ENCODE data around the gene CPT2. TPM values are rescaled to one million over a fixed set of nuclear protein-coding genes. Genes with fewer than 3 reads are reported as not detected.
A peak's percentile ranks its signal among the peaks of the same experiment; 100 is the strongest.

The CPT2 gene
- total and polyA plus RNA-seq, 2 of the 13 experiments (the other 11 are each of a cell fraction or from before 2014, with no cell fraction given), result 12.6 to 14.6 TPM

GRCh38 chr1:53156783-53157182 is 39.8 kb upstream of the CPT2 start:
- Histone ChIP-seq H2AFZ (ENCODE audit: low read length) (no peak overlapping the region), H3K36me3 (replicated peaks in 1 of 2; ENCODE audit: control insufficient read depth in 1 of 2, insufficient read depth in 2 of 2, low read length in 2 of 2) (no peaks in the 10 kb centered on the region), H3K4me1 (ENCODE audit: insufficient read depth, low read length) (peaks cover 85% of the 10 kb centered on the region), H3K79me2 (ENCODE audit: insufficient read depth, low read length) (no peaks in the 10 kb centered on the region), H3K27me3 (ENCODE audit: control insufficient read depth in 1 of 2, insufficient read depth in 2 of 2, low read length in 2 of 2) (peaks cover 0 to 1% of the 10 kb centered on the region in 2 experiments; a peak in 1 of 5 replicates), H3K27ac (ENCODE audit: extremely low read length, insufficient read depth, low read length) (no peak overlapping the region), H3K4me3 (replicated peaks in 1 of 3; ENCODE audit: insufficient read depth in 1 of 3, low read depth in 2 of 3, low read length in 3 of 3) (no peak overlapping the region), H4K20me1 (ENCODE audit: insufficient read depth, low read length) (no peaks in the 10 kb centered on the region), H3K9me3 (ENCODE audit: low read length) (no peaks in the 10 kb centered on the region), H3K4me2 (ENCODE audit: low read depth, low read length) (no peak overlapping the region), H3K9ac (ENCODE audit: insufficient read depth, low read depth, low read length) (no peak overlapping the region)
- POLR2A ChIA-PET, result interaction anchor here (2.7 kb wide), 1 partner anchor 19 kb away, joined by 9 read pairs; no protein-coding TSS in a partner anchor
- CTCF ChIA-PET (ENCODE audit: low intra/inter-chr PET ratio, low total read pairs), result no interaction called here
- no peak for DNase-seq (ENCODE audit: low spot score)
- intact Hi-C loops (cut with micrococcal nuclease; ENCODE audit: unreplicated experiment), result no loop called here
- ATAC-seq, result no peak
- TF ChIP-seq ZBTB38 (CRISPR knock-in tag; IDR thresholded peaks at IDR 0.05) (no peak), CEBPB (IDR thresholded peaks at IDR 0.05; ENCODE audit: borderline replicate concordance, low read depth, low read length) (peak; percentile 40; the same call in 1 of the 2 replicates), NCOA2 (CRISPR knock-in tag; IDR thresholded peaks at IDR 0.05) (no peak), ZFP82 (CRISPR knock-in tag; IDR thresholded peaks at IDR 0.05; ENCODE audit: borderline replicate concordance) (no peak)
- no TSS peak for BruUV-seq (replicated peaks)
- no peak for FAIRE-seq
- in situ Hi-C loops (cut with HindIII; ENCODE audit: extremely low pct_ligation_motif_present, low pct_unique_long_range_greater_than_20kb), result no loop called here
- WGBS (ENCODE audit: low lambda C conversion rate), result 64% methylated on average over 3 of the region's 3 CpGs

GRCh38 chr1:53158900-53159299 is 37.7 kb upstream of the CPT2 start:
- peak overlapping the region; percentile 31; the same call in 1 of the 2 replicates for H3K4me2 ChIP-seq (ENCODE audit: low read depth, low read length)
- peaks cover 99% of the 10 kb centered on the region for H3K4me1 ChIP-seq (ENCODE audit: insufficient read depth, low read length)
- intact Hi-C loops (cut with micrococcal nuclease; ENCODE audit: unreplicated experiment) (no loop called here), in situ Hi-C loops (cut with HindIII; ENCODE audit: extremely low pct_ligation_motif_present, low pct_unique_long_range_greater_than_20kb) (no loop called here)
- WGBS (ENCODE audit: low lambda C conversion rate), result 23% methylated on average over 1 of the region's 1 CpG
- no TSS peak for BruUV-seq (replicated peaks)
- H4K20me1 ChIP-seq (ENCODE audit: insufficient read depth, low read length), result no peaks in the 10 kb centered on the region
- ChIA-PET POLR2A (interaction anchor here (0.8 to 4.3 kb wide), 7 partner anchors 13 to 69 kb away, joined by 3 to 62 read pairs (median 4); no protein-coding TSS in a partner anchor), CTCF (ENCODE audit: low intra/inter-chr PET ratio, low total read pairs) (no interaction called here)
- no peak overlapping the region for H3K9ac ChIP-seq (ENCODE audit: insufficient read depth, low read depth, low read length)
- no peaks in the 10 kb centered on the region for H3K36me3 ChIP-seq (replicated peaks in 1 of 2; ENCODE audit: control insufficient read depth in 1 of 2, insufficient read depth in 2 of 2, low read length in 2 of 2)
- DNase-seq (ENCODE audit: low spot score), result peak; percentile 63
- H3K9me3 ChIP-seq (ENCODE audit: low read length), result no peaks in the 10 kb centered on the region
- no peak for ATAC-seq
- H2AFZ ChIP-seq (ENCODE audit: low read length), result no peak overlapping the region
- H3K4me3 ChIP-seq (replicated peaks in 1 of 3; ENCODE audit: insufficient read depth in 1 of 3, low read depth in 2 of 3, low read length in 3 of 3), result no peak overlapping the region
- peak overlapping the region; percentile 38 for H3K27ac ChIP-seq (ENCODE audit: extremely low read length, insufficient read depth, low read length)
- H3K79me2 ChIP-seq (ENCODE audit: insufficient read depth, low read length), result no peaks in the 10 kb centered on the region
- no peaks in the 10 kb centered on the region; a peak in 1 of 5 replicates for H3K27me3 ChIP-seq (ENCODE audit: control insufficient read depth in 1 of 2, insufficient read depth in 2 of 2, low read length in 2 of 2)
- peak; percentile 70 for FAIRE-seq
- TF ChIP-seq PAXIP1 (CRISPR knock-in tag; conservative IDR thresholded peaks at IDR 0.05), result peak; percentile 56
- TF ChIP-seq ZSCAN22 (CRISPR knock-in tag; IDR thresholded peaks at IDR 0.05), result no peak
- no peak for TF ChIP-seq ZNF264 (CRISPR knock-in tag; IDR thresholded peaks at IDR 0.05)
- 0 out of 2 replicates have a peak, but pooled peaks have one; percentile 18 for TF ChIP-seq HDAC2 (CRISPR knock-in tag; IDR thresholded peaks at IDR 0.05)
- no peak for TF ChIP-seq MZF1 (CRISPR knock-in tag; IDR thresholded peaks at IDR 0.05; ENCODE audit: borderline replicate concordance)
- TF ChIP-seq ZNF879 (CRISPR knock-in tag; IDR thresholded peaks at IDR 0.05), result no peak
- peak; percentile 97 for TF ChIP-seq RARA (CRISPR knock-in tag; IDR thresholded peaks at IDR 0.05)
